Glomerular visceral epithelial cell (primary cell): ENCODE data around the gene NTN1.
"Not testable (repeated sequence)": the region's sequence is repeated elsewhere in the genome, so short reads cannot be mapped to it uniquely, and the experiment has no call there.

Experiments
- DNase-seq: peaks from one replicate; pipeline ENCODE4 v3.0.0-alpha.2; 2016; ENCODE audit errors: extremely low spot score

Gene NTN1

GRCh38 chr17:9086577-9086976 lies 65.3 kb downstream of the NTN1 start:
- no peak for DNase-seq

- DNase-seq, result no peak
Measured at GRCh38 chr17:9087921-9088320, 66.6 kb downstream of the NTN1 start.

- DNase-seq, result no peak
Measured at GRCh38 chr17:9090641-9091096, 69.4 kb downstream of the NTN1 start.

GRCh38 chr17:9094193-9094592 lies 72.9 kb downstream of the NTN1 start:
- DNase-seq, result no peak

GRCh38 chr17:9095390-9095789 lies 74.1 kb downstream of the NTN1 start:
- no peak for DNase-seq

GRCh38 chr17:9098242-9098825 lies 77.0 kb downstream of the NTN1 start:
- DNase-seq, result no peak

- no peak for DNase-seq
Measured at GRCh38 chr17:9101356-9101755, 80.0 kb downstream of the NTN1 start.

- DNase-seq, result not testable (repeated sequence)
Measured at GRCh38 chr17:9103193-9103592, 81.9 kb downstream of the NTN1 start.

GRCh38 chr17:9104370-9105041 lies 83.2 kb downstream of the NTN1 start:
- DNase-seq, result no peak

GRCh38 chr17:9105068-9105868 lies 84.0 kb downstream of the NTN1 start:
- no peak for DNase-seq

GRCh38 chr17:9106278-9106677 lies 85.0 kb downstream of the NTN1 start:
- DNase-seq, result not testable (repeated sequence)

- no peak for DNase-seq
Measured at GRCh38 chr17:9107527-9107926, 86.2 kb downstream of the NTN1 start.

GRCh38 chr17:9108146-9108545 lies 86.8 kb downstream of the NTN1 start:
- DNase-seq, result no peak

- DNase-seq, result no peak
Measured at GRCh38 chr17:9109933-9110332, 88.6 kb downstream of the NTN1 start.

GRCh38 chr17:9110501-9110900 lies 89.2 kb downstream of the NTN1 start:
- DNase-seq, result no peak

GRCh38 chr17:9115214-9116191 lies 94.2 kb downstream of the NTN1 start:
- peak; percentile 16 for DNase-seq

- DNase-seq, result no peak
Measured at GRCh38 chr17:9116311-9116835, 95.1 kb downstream of the NTN1 start.

- no peak for DNase-seq
Measured at GRCh38 chr17:9116861-9117568, 95.7 kb downstream of the NTN1 start.

- no peak for DNase-seq
Measured at GRCh38 chr17:9120471-9120870, 99.2 kb downstream of the NTN1 start.

- DNase-seq, result no peak
Measured at GRCh38 chr17:9121186-9121820, 100.0 kb downstream of the NTN1 start.
